DOHH2 (cell line): ENCODE measurements around the gene GBGT1.
A peak's percentile ranks its signal among the peaks of the same experiment; 100 is the strongest.

Source experiments
- CTCF ChIP-seq: fragments of 200-600 bp; sonication (generic); IDR thresholded peaks from one replicate; pipeline ENCODE4 v1.5.1; 2014; ENCODE audit warnings: antibody characterized with exemption, mild to moderate bottlenecking, low read depth, low read length; ENCODE audit not compliant: poor library complexity, severe bottlenecking
- EZH2phosphoT487 ChIP-seq: fragments of 200-600 bp; sonication (generic); IDR thresholded peaks from 2 replicates; pipeline ENCODE4 v1.6.1; 2017; ENCODE audit warnings: borderline replicate concordance, mild to moderate bottlenecking, antibody characterized with exemption, low read length, moderate library complexity, mixed read lengths

GRCh38 chr9:133184971-133185370, 21.3 kb upstream of the GBGT1 start:
- TF ChIP-seq EZH2phosphoT487 (no peak), CTCF (peak; percentile 25)
